Brain pericyte (primary cell): ENCODE measurements around the gene MOSPD3.

Experiments used
- DNase-seq: peaks from one replicate; pipeline ENCODE4 v3.0.0-alpha.2; 2012; ENCODE audit warnings: low read depth, low spot score

Gene MOSPD3

DNA sequence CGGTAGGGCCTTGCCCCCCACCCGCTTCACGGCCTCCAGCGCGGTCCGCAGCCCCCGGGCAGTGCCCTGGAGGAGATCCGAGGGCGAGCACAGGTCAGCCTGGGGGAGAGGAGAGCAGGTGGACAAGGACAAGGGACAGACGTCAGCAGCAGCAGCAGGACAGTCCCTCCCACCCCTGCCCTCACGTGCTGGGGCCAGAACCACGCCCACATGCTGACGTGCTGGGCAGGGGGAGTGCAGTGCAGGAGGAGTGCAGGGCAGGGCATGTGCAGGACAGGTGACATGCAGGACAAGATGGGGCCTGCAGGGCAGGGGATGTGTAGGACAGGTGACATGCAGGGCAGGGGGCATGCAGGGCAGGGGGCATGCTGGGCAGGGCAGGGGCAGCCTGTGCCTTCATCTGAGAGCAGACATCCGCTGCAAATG is 37.1 kb upstream of the MOSPD3 start:
- DNase-seq, result no peak

DNA sequence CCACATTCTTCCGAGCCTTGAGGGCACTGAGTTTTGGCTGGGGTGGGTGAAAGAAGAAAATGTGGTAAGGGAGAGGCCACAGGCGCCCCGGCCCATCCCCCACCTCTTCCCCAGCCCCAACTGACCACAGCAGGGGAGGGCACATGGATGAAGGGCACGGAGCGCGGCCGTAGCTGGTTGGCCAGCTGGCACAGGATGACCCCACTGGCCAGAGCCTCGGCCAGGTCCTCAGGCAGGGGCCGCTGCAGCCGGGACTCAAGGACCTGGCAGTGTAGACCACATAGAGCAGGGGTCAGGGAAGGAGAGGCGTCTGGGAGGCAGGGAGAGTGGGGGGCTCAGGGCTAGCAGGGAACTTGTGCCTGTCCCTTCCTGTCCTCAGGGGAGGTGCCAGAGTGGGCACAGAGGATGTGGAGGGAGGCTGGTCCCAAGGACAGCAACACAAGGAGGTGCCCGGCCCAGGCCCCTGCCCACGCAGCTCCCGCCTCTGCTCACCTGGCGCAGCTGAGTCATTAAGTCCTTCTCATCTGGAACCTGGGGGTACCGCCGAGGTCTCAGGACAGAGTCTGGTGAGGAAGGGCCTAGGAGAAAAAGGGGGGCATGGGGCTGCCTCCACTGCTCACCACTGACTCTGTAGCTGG is 36.5 kb upstream of the MOSPD3 start:
- no peak for DNase-seq

GRCh38 chr7:100576384-100576993 is 35.9 kb upstream of the MOSPD3 start:
- DNase-seq, result no peak

GRCh38 chr7:100577103-100577502 is 35.2 kb upstream of the MOSPD3 start:
- DNase-seq, result no peak

GRCh38 chr7:100577507-100577906 is 34.8 kb upstream of the MOSPD3 start:
- DNase-seq, result no peak

DNA sequence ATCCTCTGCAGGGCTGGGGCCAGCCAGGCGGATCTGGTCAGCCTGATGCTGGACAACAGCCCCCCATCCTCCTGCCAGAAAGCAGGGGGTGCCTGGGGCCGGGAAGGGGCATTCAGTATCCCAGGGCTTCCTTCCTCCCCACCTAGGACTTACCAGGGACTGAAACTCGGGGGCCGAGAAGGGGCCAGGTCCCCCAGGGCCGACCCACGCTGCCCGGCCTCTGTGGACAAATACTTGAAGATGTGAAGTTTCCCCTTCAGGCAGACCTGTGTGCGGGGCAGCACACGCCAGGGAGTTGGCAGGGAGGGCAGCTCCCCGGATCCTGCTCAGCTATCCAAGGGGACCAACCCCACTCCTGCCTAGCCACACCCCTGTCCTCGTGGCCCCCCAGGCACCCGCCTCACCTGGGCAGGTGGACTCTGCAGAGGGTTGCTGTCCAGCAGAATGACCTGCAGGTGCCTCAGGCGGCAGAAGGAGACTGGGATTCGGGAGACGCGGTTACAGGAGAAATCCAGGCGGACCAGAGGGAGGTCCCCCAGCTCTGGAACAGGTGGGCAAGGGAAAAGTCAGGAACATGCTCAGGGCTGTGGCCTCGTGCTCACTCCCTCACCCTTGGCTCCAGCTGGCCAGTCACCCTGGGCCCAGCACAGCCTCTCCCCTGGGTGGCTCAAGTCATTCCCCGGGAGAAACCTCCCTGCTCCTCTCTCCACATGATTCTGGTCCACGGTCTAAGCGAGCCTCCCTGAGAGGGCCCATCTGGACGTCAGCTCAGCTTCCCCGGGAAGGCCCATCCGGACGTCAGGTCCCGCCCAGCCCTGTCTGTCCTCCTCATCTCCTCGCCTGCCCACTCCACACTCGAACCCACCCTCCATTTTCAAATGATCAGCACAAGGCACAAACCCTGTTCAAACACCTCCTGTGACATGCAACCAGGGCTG is 33.8 kb upstream of the MOSPD3 start:
- DNase-seq, result no peak

DNA sequence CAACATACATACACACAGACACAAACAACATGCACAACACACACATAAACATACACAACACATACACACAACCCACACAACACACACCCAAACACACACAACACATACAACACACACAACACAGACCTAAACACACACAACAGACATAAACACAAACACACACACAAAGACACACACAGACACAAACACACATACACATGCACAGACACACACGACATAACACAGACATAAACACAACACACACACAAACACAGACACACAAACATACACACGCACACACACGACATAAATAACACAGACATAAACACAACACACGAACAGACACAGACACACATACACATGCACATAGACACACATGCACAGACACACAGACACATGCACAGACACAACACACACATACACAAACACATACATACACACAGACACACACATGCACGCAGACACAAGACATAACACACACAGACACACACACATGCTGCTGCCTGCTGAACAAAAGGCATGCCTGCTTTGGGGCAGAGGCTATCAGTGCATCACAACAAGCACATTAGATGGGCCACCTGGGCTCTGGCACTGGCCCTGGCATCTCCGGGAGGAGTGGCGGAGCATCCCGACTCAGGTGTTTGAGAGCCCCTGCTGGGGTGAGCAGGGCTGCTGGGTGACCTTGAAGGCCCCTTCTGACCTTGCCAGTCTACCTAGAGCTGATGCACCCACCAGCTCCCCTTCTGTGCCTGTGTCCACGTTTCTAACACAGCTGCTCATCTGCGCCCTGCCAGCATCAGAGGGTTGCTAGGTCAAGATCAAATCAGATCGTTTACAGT is 31.7 kb upstream of the MOSPD3 start:
- no peak for DNase-seq

GRCh38 chr7:100582041-100582579 is 30.2 kb upstream of the MOSPD3 start:
- no peak for DNase-seq

DNA sequence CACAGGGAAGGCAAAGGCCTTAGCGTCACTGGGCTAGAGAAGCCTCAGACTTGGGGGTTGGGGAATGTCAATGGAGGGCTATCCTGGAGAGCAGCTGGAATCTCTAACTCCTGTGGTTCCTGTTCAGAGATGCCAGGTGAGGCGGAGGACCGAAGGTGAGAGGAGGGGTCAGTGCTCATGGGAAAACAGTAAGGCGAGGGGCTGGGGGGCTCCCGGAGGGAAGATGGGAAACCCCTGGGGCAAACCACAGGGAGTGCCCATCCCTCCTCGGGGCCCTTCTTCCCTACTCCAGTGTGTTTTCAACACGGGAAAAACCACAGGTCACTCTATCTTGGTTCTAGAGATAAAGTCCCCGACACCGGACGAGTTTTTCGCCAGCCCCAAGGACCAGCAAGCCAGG is 29.7 kb upstream of the MOSPD3 start:
- no peak for DNase-seq

GRCh38 chr7:100583132-100584053 is 28.9 kb upstream of the MOSPD3 start:
- no peak for DNase-seq

GRCh38 chr7:100584054-100584682 is 28.2 kb upstream of the MOSPD3 start:
- no peak for DNase-seq

GRCh38 chr7:100584683-100585510 is 27.4 kb upstream of the MOSPD3 start:
- DNase-seq, result no peak

DNA sequence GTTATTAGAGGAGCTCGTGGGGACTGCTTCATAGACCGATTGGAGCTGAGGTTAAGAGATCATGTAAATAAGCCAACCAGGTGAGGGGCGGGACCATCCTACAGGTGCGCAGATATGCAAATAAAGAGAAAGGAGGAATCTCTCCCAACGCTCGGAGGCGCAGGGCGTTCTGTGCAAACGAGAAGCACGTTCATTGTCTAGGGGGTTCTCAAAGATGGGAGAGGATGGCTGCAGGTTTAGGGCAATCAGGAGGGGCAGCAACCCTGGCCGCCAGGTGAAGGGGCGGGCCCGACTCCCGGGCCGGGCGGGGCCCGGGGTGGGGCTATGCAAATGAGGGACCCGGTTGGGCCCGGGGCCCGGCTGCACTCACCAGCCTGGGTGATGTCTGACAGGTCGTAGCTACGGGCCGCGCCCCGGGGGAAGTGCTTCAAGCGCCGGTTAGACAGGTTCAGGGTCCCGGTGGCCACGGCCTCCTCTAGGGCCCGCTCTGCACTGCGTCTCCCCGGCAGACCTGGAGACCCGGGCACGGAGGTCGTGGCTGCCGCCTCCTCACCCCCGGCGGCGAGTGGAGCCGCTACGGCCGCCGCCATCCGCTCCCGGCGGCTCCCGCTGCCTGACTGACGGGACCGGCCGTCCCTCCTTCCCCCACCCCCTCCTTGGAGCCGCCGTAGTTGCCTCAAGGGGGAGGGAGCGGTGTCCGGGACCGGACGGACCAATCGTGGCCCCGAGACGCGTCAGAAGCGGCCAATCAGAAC is 26.7 kb upstream of the MOSPD3 start, which contains the start of gene LRCH4:
Gene LRCH4, minus strand, starts transcription at position 619 of the 755 bp plus-strand sequence. Its CDS starts 29 bp downstream, at position 590.
- no peak for DNase-seq

DNA sequence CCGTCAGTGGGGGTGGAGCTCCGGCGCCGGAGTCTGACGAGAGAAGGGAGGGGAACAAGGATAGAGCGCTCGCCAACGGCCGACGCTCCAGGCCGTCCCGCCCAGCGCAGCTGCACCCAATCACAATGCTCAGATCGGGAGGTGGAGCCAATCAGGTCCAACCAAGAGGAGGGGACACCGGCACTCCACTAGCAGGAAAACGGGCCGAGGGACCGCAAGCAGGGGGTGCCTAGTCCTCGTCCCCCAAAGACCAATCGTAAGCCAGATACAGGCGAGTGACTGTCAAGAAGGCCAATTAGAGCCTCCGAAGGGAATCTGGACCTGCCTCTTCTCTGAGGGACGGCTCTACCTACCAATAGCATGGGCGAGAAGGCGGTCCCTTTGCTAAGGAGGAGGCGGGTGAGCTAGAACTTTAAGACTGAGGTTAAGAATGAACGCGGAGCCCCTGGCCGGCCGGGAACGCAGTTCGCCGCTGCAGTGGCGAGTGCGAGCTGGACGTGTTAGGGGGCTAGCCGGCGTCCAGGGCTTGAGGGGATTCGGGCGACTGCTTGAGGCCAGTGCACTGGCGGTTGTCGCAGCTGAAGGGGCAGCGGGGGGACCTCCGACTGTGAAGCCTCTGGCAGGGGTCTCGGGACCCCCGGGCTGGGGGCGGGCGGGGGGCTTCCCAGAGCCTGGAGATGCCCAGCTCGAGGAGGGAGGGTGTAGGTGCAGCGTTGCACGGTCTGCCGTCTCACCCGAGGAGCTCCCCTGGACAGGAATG is 25.9 kb upstream of the MOSPD3 start, which contains the start of gene FBXO24:
Gene FBXO24, plus strand, starts transcription at position 63 of the 760 bp plus-strand sequence. Its CDS starts 298 bp downstream, at position 361.
- peak; percentile 100 for DNase-seq

- DNase-seq, result no peak
These were observed 23.9 kb upstream of the MOSPD3 start for GRCh38 chr7:100588438-100588837.

GRCh38 chr7:100589341-100589947 is 22.9 kb upstream of the MOSPD3 start:
- no peak for DNase-seq
